NCI-H82 treated with DMSO at 0.1 percent for 48 hours (cell line): ENCODE measurements around the gene TBC1D8B.

ENCODE experiments used
- DNase-seq: peaks from one replicate; lab custom pipeline; 2025; ENCODE audit not compliant: unreplicated experiment; lab: John Stamatoyannopoulos, UW

TBC1D8B gene

GRCh38 chrX:106897259-106897658 is 94.8 kb downstream of the TBC1D8B start:
- DNase-seq: peak; percentile 40

- DNase-seq: peak; percentile 0
Measured at GRCh38 chrX:106898462-106898861, 96.0 kb downstream of the TBC1D8B start.

GRCh38 chrX:106899276-106899675 is 96.8 kb downstream of the TBC1D8B start:
- no peak for DNase-seq

- DNase-seq: no peak
Measured at GRCh38 chrX:106899841-106900240, 97.4 kb downstream of the TBC1D8B start.

GRCh38 chrX:106901341-106901740 is 98.9 kb downstream of the TBC1D8B start:
- DNase-seq: no peak

- no peak for DNase-seq
Measured at GRCh38 chrX:106901781-106902219, 99.3 kb downstream of the TBC1D8B start.

GRCh38 chrX:106902684-106903083 is 100.2 kb downstream of the TBC1D8B start:
- peak; percentile 1 for DNase-seq

GRCh38 chrX:106903291-106903824 is 100.9 kb downstream of the TBC1D8B start, which contains the start of gene RIPPLY1:
Gene RIPPLY1 (minus strand): TSS chrX:106903341. CDS start chrX:106903287, 54 bp downstream.
- no peak for DNase-seq

GRCh38 chrX:106903856-106904528 is 101.5 kb downstream of the TBC1D8B start:
- DNase-seq: no peak

GRCh38 chrX:106905064-106905708 is 102.7 kb downstream of the TBC1D8B start:
- no peak for DNase-seq

- DNase-seq: no peak
Measured at GRCh38 chrX:106906361-106906760, 103.9 kb downstream of the TBC1D8B start.

GRCh38 chrX:106912864-106913263 is 110.4 kb downstream of the TBC1D8B start:
- no peak for DNase-seq

GRCh38 chrX:106917830-106918500 is 115.5 kb downstream of the TBC1D8B start:
- DNase-seq: no peak

- no peak for DNase-seq
Measured at GRCh38 chrX:106919932-106920452, 117.5 kb downstream of the TBC1D8B start, which contains the start of gene CLDN2. Gene CLDN2 (plus strand): TSS chrX:106920402. CDS start chrX:106928229, 7,827 bp downstream.

- no peak for DNase-seq
Measured at GRCh38 chrX:106921637-106922036, 119.2 kb downstream of the TBC1D8B start.
